GM12878 (cell line): ENCODE data around the gene SPDYE11. TPM values are rescaled to one million over a fixed set of nuclear protein-coding genes. Genes with fewer than 3 reads are reported as not detected.
"Not testable (repeated sequence)": the region's sequence is repeated elsewhere in the genome, so short reads cannot be mapped to it uniquely, and the experiment has no call there.

Experiments used
- ATAC-seq: fragments of 200-7000 bp; cut with Tn5 transposase; 3 replicates; pipeline ENCODE4 v1.9.1; 2020; ENCODE audit warnings: mild to moderate bottlenecking, moderate library complexity
- BruUV-seq: library from RNA; stranded (reverse); fragments of 400-500 nt; replicated peaks from 2 replicates; lab custom pipeline; 2021; lab: Mats Ljungman, UMichigan
- CTCF ChIA-PET: fragments of 300-600 bp; sonication (Branson Sonifier 250); formaldehyde crosslinking; extraction: SDS; loops from one replicate; lab custom pipeline; 2021; ENCODE audit warnings: inconsistent platforms; lab: Yijun Ruan, JAX
- POLR2A ChIA-PET: fragments of 350-600 bp; formaldehyde crosslinking; extraction: SDS; loops from one replicate; lab custom pipeline; 2021; ENCODE audit warnings: inconsistent platforms; lab: Charles Lee
- RAD21 ChIA-PET: fragments of 300-600 bp; sonication (Branson Sonifier 250); formaldehyde crosslinking; loops from one replicate; lab custom pipeline; 2023; ENCODE audit warnings: antibody characterized with exemption; ENCODE audit not compliant: unreplicated experiment; lab: Charles Lee
- SMC1A ChIA-PET: fragments of 300-600 bp; sonication (Branson Sonifier 250); formaldehyde crosslinking; loops from one replicate; lab custom pipeline; 2023; ENCODE audit not compliant: unreplicated experiment, uncharacterized antibody; lab: Charles Lee
- DNase-seq: peaks from one replicate; pipeline ENCODE4 v3.0.0-alpha.2; 2011; ENCODE audit warnings: low read depth, low spot score
- FAIRE-seq: peaks from 3 replicates; lab custom pipeline; 2011; peaks lifted over from hg19 to GRCh38; lab: Jason Lieb, UNC
- H2AFZ ChIP-seq: 2 replicates; pipeline ENCODE4 v1.6.0; 2011; ENCODE audit warnings: low read depth, low read length, control low read depth; ENCODE audit not compliant: control insufficient read depth
- H3K27ac ChIP-seq: 2 replicates; pipeline ENCODE4 v1.5.1; 2011; ENCODE audit warnings: control low read depth; ENCODE audit not compliant: control insufficient read depth, insufficient read depth
- H3K27me3 ChIP-seq, 2 experiments: replicated peaks in 1 of 2; 2 replicates each; pipeline versions ENCODE4 v1.6.0 to v1.6.1; 2011; ENCODE audit warnings: low read length in 1 of 2; ENCODE audit not compliant: control insufficient read depth in 2 of 2, insufficient read depth in 2 of 2
- H3K36me3 ChIP-seq, 2 experiments: 2 replicates each; pipeline ENCODE4 v1.5.1; 2011; ENCODE audit warnings: low read length in 1 of 2; ENCODE audit not compliant: control insufficient read depth in 2 of 2, insufficient read depth in 2 of 2
- H3K4me1 ChIP-seq: 2 replicates; pipeline ENCODE4 v1.6.1; 2011; ENCODE audit warnings: mild to moderate bottlenecking, low read length, moderate library complexity, mixed read lengths; ENCODE audit not compliant: control insufficient read depth, insufficient read depth
- H3K4me2 ChIP-seq: 2 replicates; pipeline ENCODE4 v1.6.0; 2011; ENCODE audit warnings: control low read depth; ENCODE audit not compliant: control insufficient read depth, insufficient read depth
- H3K4me3 ChIP-seq: fragments of 200-600 bp; sonication (generic); 2 replicates; pipeline ENCODE4 v1.5.1; 2016
- H3K79me2 ChIP-seq: 2 replicates; pipeline ENCODE4 v1.6.0; 2011; ENCODE audit warnings: low read length; ENCODE audit not compliant: control insufficient read depth, insufficient read depth
- H3K9ac ChIP-seq: 2 replicates; pipeline ENCODE4 v1.8.0; 2011; ENCODE audit warnings: low read length, control low read depth, mixed read lengths; ENCODE audit not compliant: control insufficient read depth, insufficient read depth
- H3K9me3 ChIP-seq: replicated peaks from 3 replicates; pipeline ENCODE4 v1.5.1; 2011; ENCODE audit warnings: mild to moderate bottlenecking, low read length; ENCODE audit not compliant: control insufficient read depth, insufficient read depth
- H4K20me1 ChIP-seq: 2 replicates; pipeline ENCODE4 v1.6.0; 2011; ENCODE audit not compliant: control insufficient read depth, insufficient read depth
- BHLHE40 ChIP-seq, 2 experiments: fragments of 450-650 bp in 1 of 2; IDR thresholded peaks; 2 replicates each; pipeline ENCODE4 v1.6.1; 2011 to 2017; ENCODE audit warnings: low read depth in 2 of 2, borderline replicate concordance in 1 of 2, improper control_type of control experiment in 1 of 2, low read length in 1 of 2, mild to moderate bottlenecking in 1 of 2
- HDGF ChIP-seq: fragments of 450-650 bp; IDR thresholded peaks from 2 replicates; pipeline ENCODE4 v1.6.1; 2016; ENCODE audit warnings: antibody characterized with exemption
- NRF1 ChIP-seq: conservative IDR thresholded peaks from 2 replicates; pipeline ENCODE4 v1.6.1; 2011; ENCODE audit warnings: mild to moderate bottlenecking, low read depth, low read length, improper control_type of control experiment
- POLR2AphosphoS2 ChIP-seq: IDR thresholded peaks from 2 replicates; pipeline ENCODE4 v1.6.1; 2011; ENCODE audit warnings: low read depth, mild to moderate bottlenecking, low read length, improper control_type of control experiment, moderate library complexity
- SMAD1 ChIP-seq: fragments of 450-650 bp; IDR thresholded peaks from 2 replicates; pipeline ENCODE4 v1.6.1; 2018; ENCODE audit warnings: mild to moderate bottlenecking, low read depth; ENCODE audit not compliant: partially characterized antibody
- TCF12 ChIP-seq: IDR thresholded peaks from 2 replicates; pipeline ENCODE4 v1.6.1; 2011; ENCODE audit warnings: low read depth, mild to moderate bottlenecking, low read length
- YY1 ChIP-seq: IDR thresholded peaks from 2 replicates; pipeline ENCODE4 v1.6.1; 2011; ENCODE audit warnings: low read depth, mild to moderate bottlenecking, low read length
- WGBS: methylation state at CpG from one replicate; pipeline ENCODE4 v1.1.6; 2016; ENCODE audit warnings: low lambda C conversion rate; ENCODE audit not compliant: insufficient replicate concordance, insufficient coverage; ENCODE audit errors: missing lambda C conversion rate; 5-methylcytosine and 5-hydroxymethylcytosine counted together
- in situ Hi-C: fragments of 300-500 bp; cut with MboI; formaldehyde crosslinking; loops from 9 replicates; pipeline ENCODE4 v1.14.3; 2018; ENCODE audit warnings: mixed read lengths
- intact Hi-C: fragments of 100-400 bp; cut with micrococcal nuclease; formaldehyde crosslinking; loops from one replicate; pipeline ENCODE4 v1.14.2; 2022; ENCODE audit not compliant: unreplicated experiment
- polyA plus RNA-seq, 11 experiments: library from polyadenylated mRNA; depleted of rRNA in 4 of 11; unstranded in 6 of 11; stranded (reverse) in 5 of 11; fragments of >200 nt; fragmentation: Nextera tagmentation in 4 of 11; fragmentation: Illumina TruSeq in 1 of 11; extraction: Ambion mirVana in 4 of 11; extraction: Trizol in 1 of 11; gene quantifications; 1 replicate in 1 of 11; 2 replicates in 10 of 11; pipeline versions ENCODE4 v1.2.1 to v1.2.3, GENCODE V29; 2011 to 2016; ENCODE audit warnings: inconsistent platforms in 2 of 11, missing spikeins in 2 of 11, low read depth in 1 of 11
- total RNA-seq, 4 experiments: library from RNA; depleted of rRNA in 3 of 4; stranded (reverse); fragments of >200 nt in 3 of 4; fragmentation: Illumina TruSeq in 1 of 4; extraction: Trizol in 1 of 4; gene quantifications; 2 replicates each; pipeline versions ENCODE4 v1.2.1 to v1.2.3, GENCODE V29; 2013 to 2021
- TF ChIP-seq, protein P1 (sequence below): fragments of 450-650 bp; IDR thresholded peaks from 2 replicates; pipeline ENCODE4 v1.6.1; 2017; ENCODE audit warnings: mild to moderate bottlenecking, low read depth, inconsistent platforms; ENCODE audit not compliant: poor library complexity, severe bottlenecking
- TF ChIP-seq, protein P2 (sequence below): fragments of 450-650 bp; IDR thresholded peaks from 2 replicates; pipeline ENCODE4 v1.6.1; 2014; ENCODE audit warnings: mild to moderate bottlenecking

SPDYE11 gene
- total and polyA plus RNA-seq, 10 of the 15 experiments (the other 5 are each of a cell fraction or from before 2014, with no cell fraction given): 0.04 to 1.8 (median 0.61) TPM; not detected in 5

DNA sequence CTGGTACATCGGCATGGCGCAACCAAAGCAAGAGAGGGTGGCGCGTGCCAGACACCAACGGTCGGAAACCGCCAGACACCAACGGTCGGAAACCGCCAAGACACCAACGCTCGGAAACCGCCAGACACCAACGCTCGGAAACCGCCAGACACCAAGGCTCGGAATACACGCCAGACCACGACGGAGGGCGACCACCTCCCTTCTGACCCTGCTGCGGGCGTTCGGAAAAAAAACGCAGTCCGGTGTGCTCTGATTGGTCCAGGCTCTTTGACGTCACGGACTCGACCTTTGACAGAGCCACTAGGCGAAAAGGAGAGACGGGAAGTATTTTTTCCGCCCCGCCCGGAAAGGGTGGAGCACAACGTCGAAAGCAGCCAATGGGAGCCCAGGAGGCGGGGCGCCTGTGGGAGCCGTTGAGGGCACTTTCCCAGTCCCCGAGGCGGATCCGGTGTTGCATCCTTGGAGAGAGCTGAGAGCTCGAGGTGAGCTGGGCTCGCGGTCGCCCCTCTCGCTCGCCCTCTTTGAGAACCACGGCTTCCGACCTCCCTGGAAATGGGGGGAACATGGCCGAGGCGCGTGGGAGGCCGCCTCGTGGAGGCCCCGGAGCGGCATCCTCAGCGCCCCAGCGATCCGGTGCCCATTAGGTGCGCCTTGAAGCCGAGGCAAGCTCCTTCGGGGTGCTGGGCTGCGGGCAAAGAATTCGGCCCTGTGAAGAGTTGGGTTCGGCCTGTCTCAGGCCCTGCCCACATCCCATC is 51.8 kb downstream of the SPDYE11 start (continued):
- TF ChIP-seq, protein P1, sequence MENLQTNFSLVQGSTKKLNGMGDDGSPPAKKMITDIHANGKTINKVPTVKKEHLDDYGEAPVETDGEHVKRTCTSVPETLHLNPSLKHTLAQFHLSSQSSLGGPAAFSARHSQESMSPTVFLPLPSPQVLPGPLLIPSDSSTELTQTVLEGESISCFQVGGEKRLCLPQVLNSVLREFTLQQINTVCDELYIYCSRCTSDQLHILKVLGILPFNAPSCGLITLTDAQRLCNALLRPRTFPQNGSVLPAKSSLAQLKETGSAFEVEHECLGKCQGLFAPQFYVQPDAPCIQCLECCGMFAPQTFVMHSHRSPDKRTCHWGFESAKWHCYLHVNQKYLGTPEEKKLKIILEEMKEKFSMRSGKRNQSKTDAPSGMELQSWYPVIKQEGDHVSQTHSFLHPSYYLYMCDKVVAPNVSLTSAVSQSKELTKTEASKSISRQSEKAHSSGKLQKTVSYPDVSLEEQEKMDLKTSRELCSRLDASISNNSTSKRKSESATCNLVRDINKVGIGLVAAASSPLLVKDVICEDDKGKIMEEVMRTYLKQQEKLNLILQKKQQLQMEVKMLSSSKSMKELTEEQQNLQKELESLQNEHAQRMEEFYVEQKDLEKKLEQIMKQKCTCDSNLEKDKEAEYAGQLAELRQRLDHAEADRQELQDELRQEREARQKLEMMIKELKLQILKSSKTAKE: peak; percentile 57
- TF ChIP-seq, protein P2, sequence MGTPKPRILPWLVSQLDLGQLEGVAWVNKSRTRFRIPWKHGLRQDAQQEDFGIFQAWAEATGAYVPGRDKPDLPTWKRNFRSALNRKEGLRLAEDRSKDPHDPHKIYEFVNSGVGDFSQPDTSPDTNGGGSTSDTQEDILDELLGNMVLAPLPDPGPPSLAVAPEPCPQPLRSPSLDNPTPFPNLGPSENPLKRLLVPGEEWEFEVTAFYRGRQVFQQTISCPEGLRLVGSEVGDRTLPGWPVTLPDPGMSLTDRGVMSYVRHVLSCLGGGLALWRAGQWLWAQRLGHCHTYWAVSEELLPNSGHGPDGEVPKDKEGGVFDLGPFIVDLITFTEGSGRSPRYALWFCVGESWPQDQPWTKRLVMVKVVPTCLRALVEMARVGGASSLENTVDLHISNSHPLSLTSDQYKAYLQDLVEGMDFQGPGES: peak; percentile 71; the same call in 1 of the 2 replicates
- peak; percentile 51 for TF ChIP-seq SMAD1
- peak in 1 of 2 experiments; percentile 77; a peak in 2 of 4 replicates for TF ChIP-seq BHLHE40 (IDR thresholded peaks at IDR 0.05; ENCODE audit: borderline replicate concordance in 1 of 2, low read depth in 2 of 2, low read length in 1 of 2)
- 0 out of 2 replicates have a peak, but pooled peaks have one; percentile 20 for TF ChIP-seq TCF12
- peak; percentile 42; the same call in 1 of the 2 replicates for TF ChIP-seq YY1
- 0 out of 2 replicates have a peak, but pooled peaks have one; percentile 52 for TF ChIP-seq POLR2AphosphoS2
- peak; percentile 58; the same call in 1 of the 2 replicates for TF ChIP-seq HDGF

DNA sequence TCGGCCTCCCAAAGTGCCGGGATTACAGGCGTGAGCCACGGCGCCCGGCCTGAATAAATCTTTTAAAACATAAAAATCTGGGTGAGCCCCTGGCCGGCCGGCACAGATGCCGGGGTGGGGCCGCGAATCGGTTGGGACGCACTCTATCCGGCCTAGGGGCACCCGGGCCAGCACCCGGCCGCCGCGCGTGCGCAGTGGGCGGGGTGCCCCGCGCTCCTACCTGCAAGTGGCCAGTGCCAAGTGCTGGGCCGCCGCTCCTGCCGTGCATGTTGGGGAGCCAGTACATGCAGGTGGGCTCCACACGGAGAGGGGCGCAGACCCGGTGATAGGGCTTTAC is 52.4 kb downstream of the SPDYE11 start:
- H3K4me1 ChIP-seq, intact Hi-C loops, H3K27me3 ChIP-seq, H4K20me1 ChIP-seq, POLR2A ChIA-PET, in situ Hi-C loops, SMC1A ChIA-PET, CTCF ChIA-PET, H3K79me2 ChIP-seq, H3K36me3 ChIP-seq, H3K9me3 ChIP-seq, DNase-seq, RAD21 ChIA-PET, H3K4me2 ChIP-seq, FAIRE-seq, H3K4me3 ChIP-seq: not testable (repeated sequence)
- Histone ChIP-seq H2AFZ (peak overlapping the region; percentile 89), H3K9ac (peak overlapping the region; percentile 39; the same call in 1 of the 2 replicates), H3K27ac (peak overlapping the region; percentile 61)
- TF ChIP-seq NRF1: peak; percentile 9; the same call in 1 of the 2 replicates
- WGBS: under 1% methylated on average over 15 of the region's 30 CpGs
- TSS peak; percentile 97 for BruUV-seq
- ATAC-seq: peak; percentile 93

DNA sequence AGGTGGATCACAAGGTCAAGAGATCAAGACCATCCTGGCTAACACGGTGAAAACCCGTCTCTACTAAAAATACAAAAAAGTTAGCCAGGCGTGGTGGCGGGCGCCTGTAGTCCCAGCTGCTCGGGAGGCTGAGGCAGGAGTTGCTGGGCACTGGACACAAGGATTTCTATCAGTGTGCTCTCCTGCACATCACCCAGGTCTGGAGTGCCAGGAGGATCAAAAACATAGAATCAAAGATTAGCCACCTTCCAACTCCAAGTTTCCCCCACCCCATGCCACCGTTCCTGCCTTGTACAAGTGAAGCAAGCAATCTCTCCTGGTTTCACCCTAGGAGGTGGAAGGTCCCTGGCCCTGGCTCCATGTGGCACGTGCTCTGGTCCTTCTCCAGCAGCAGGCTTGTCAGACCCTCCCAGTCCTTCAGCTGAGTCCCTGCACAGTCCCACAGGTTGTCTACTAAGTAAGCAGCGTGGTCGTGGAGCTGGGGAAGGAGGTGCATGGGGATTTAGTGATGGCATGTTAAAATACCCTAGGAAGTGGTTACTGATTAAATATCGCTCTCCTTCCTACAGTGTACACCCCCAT is 59.7 kb downstream of the SPDYE11 start:
- WGBS: no CpG with 5 or more reads among the region's 11 CpGs
- H4K20me1 ChIP-seq, H3K9me3 ChIP-seq, H3K36me3 ChIP-seq, intact Hi-C loops, H3K4me1 ChIP-seq, H2AFZ ChIP-seq, H3K9ac ChIP-seq, H3K27me3 ChIP-seq, SMC1A ChIA-PET, POLR2A ChIA-PET, H3K4me2 ChIP-seq, H3K4me3 ChIP-seq, CTCF ChIA-PET, DNase-seq, H3K27ac ChIP-seq, FAIRE-seq, RAD21 ChIA-PET, ATAC-seq, in situ Hi-C loops, H3K79me2 ChIP-seq: not testable (repeated sequence)
- TSS peak; percentile 73 for BruUV-seq
